A673 (cell line): Measurements from ENCODE around the gene JAKMIP1. TPM values are rescaled to one million over a fixed set of nuclear protein-coding genes. Genes with fewer than 3 reads are reported as not detected.

Experiments
- BruUV-seq: library from RNA; stranded (reverse); fragments of 400-500 nt; replicated peaks from 2 replicates; lab custom pipeline; 2021; lab: Mats Ljungman, UMichigan
- CTCF ChIA-PET: fragments of 300-600 bp; sonication (Branson Sonifier 250); formaldehyde crosslinking; loops from one replicate; lab custom pipeline; 2022; ENCODE audit warnings: antibody characterized with exemption; lab: Charles Lee
- POLR2A ChIA-PET: fragments of 300-600 bp; sonication (Branson Sonifier 250); formaldehyde crosslinking; loops from one replicate; lab custom pipeline; 2022; ENCODE audit warnings: antibody characterized with exemption; ENCODE audit not compliant: low non-redundant PET; lab: Charles Lee
- DNase-seq: peaks from one replicate; pipeline ENCODE4 v3.0.0-alpha.2; 2015; ENCODE audit warnings: low spot score
- H3K27ac ChIP-seq: fragments of 200-600 bp; sonication (generic); 2 replicates; pipeline ENCODE4 v1.5.1; 2016; ENCODE audit warnings: mixed run types, low read depth, mild to moderate bottlenecking, mixed read lengths, antibody characterized with exemption, low read length; ENCODE audit not compliant: poor library complexity, severe bottlenecking
- H3K27me3 ChIP-seq: fragments of 200-600 bp; sonication (generic); replicated peaks from 2 replicates; pipeline ENCODE4 v1.6.1; 2017; ENCODE audit warnings: mixed run types, low read depth, mild to moderate bottlenecking, mixed read lengths, antibody characterized with exemption, low read length; ENCODE audit not compliant: insufficient read depth, poor library complexity
- H3K36me3 ChIP-seq: fragments of 200-600 bp; sonication (generic); 2 replicates; pipeline ENCODE4 v1.6.1; 2016; ENCODE audit warnings: mixed run types, mild to moderate bottlenecking, mixed read lengths, antibody characterized with exemption, low read length; ENCODE audit not compliant: insufficient read depth, poor library complexity, severe bottlenecking
- H3K4me1 ChIP-seq: fragments of 200-600 bp; sonication (generic); 2 replicates; pipeline ENCODE4 v1.6.1; 2017; ENCODE audit warnings: mixed run types, mild to moderate bottlenecking, mixed read lengths, antibody characterized with exemption, low read length; ENCODE audit not compliant: insufficient read depth, poor library complexity, severe bottlenecking
- H3K4me3 ChIP-seq: fragments of 200-600 bp; sonication (generic); 2 replicates; pipeline ENCODE4 v1.5.1; 2016; ENCODE audit warnings: low read depth, mixed run types, mild to moderate bottlenecking, mixed read lengths, low read length; ENCODE audit not compliant: poor library complexity, severe bottlenecking
- H3K9me3 ChIP-seq: fragments of 200-600 bp; sonication (generic); 2 replicates; pipeline ENCODE4 v1.6.1; 2016; ENCODE audit warnings: mixed run types, low read depth, mild to moderate bottlenecking, mixed read lengths, antibody characterized with exemption, low read length; ENCODE audit not compliant: poor library complexity, severe bottlenecking
- EZH2 ChIP-seq: fragments of 200-600 bp; sonication (generic); IDR thresholded peaks from 2 replicates; pipeline ENCODE4 v1.6.1; 2017; ENCODE audit warnings: borderline replicate concordance, low read depth, mild to moderate bottlenecking, mixed read lengths, antibody characterized with exemption, low read length; ENCODE audit not compliant: poor library complexity, severe bottlenecking
- intact Hi-C: fragments of 100-400 bp; cut with micrococcal nuclease; formaldehyde crosslinking; loops from one replicate; pipeline ENCODE4 v1.10.0; 2022; ENCODE audit not compliant: unreplicated experiment
- total RNA-seq: library from RNA; stranded (reverse); gene quantifications from 2 replicates; pipeline ENCODE4 v1.2.3, GENCODE V29; 2021
- TF ChIP-seq, protein P1 (sequence below): fragments of 300-800, 200-600 bp; sonication (generic); conservative IDR thresholded peaks from 2 replicates; pipeline ENCODE4 v1.5.1; 2017; ENCODE audit warnings: low read depth, mild to moderate bottlenecking, antibody characterized with exemption, low read length, moderate library complexity, mixed read lengths

The JAKMIP1 gene
- total RNA-seq, 1 experiment from 2014 or later: not detected

GRCh38 chr4:6049278-6049677, 151.1 kb downstream of the JAKMIP1 start:
- no peak overlapping the region for H3K27ac ChIP-seq
- CTCF ChIA-PET: no interaction called here
- H3K4me1 ChIP-seq: no peaks in the 10 kb centered on the region
- intact Hi-C loops: no loop called here
- no peak overlapping the region for H3K4me3 ChIP-seq
- no peaks in the 10 kb centered on the region for H3K36me3 ChIP-seq
- H3K9me3 ChIP-seq: no peaks in the 10 kb centered on the region
- no peak for TF ChIP-seq EZH2
- TF ChIP-seq, protein P1, sequence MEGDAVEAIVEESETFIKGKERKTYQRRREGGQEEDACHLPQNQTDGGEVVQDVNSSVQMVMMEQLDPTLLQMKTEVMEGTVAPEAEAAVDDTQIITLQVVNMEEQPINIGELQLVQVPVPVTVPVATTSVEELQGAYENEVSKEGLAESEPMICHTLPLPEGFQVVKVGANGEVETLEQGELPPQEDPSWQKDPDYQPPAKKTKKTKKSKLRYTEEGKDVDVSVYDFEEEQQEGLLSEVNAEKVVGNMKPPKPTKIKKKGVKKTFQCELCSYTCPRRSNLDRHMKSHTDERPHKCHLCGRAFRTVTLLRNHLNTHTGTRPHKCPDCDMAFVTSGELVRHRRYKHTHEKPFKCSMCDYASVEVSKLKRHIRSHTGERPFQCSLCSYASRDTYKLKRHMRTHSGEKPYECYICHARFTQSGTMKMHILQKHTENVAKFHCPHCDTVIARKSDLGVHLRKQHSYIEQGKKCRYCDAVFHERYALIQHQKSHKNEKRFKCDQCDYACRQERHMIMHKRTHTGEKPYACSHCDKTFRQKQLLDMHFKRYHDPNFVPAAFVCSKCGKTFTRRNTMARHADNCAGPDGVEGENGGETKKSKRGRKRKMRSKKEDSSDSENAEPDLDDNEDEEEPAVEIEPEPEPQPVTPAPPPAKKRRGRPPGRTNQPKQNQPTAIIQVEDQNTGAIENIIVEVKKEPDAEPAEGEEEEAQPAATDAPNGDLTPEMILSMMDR: no peak
- BruUV-seq: no TSS peak
- POLR2A ChIA-PET: no interaction called here
- H3K27me3 ChIP-seq: peaks cover 53% of the 10 kb centered on the region
- no peak for DNase-seq

DNA sequence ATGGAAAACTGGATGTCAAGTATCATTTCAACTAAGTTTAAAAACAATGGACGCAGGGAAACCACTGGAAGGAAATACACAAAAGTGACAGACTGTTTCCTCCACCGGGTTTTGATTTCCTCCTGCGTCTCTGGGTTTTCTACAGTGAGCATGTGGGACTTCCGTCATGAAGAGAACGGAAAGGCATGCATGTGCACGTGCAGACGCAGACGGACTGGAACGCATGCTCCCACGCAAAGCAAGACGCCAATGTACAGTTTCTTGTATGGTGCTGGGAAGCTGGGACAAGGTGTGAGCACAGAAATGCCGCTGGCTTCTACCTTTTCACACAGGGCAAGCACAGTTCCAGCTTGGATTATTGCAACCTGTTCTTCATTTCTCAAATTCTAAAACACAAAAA, 151.8 kb downstream of the JAKMIP1 start:
- ChIA-PET POLR2A (no interaction called here), CTCF (no interaction called here)
- DNase-seq: no peak
- no peak for TF ChIP-seq EZH2
- TF ChIP-seq, protein P1: no peak
- no peaks in the 10 kb centered on the region for H3K36me3 ChIP-seq
- no TSS peak for BruUV-seq
- no peak overlapping the region for H3K27ac ChIP-seq
- no peaks in the 10 kb centered on the region for H3K4me1 ChIP-seq
- peaks cover 60% of the 10 kb centered on the region for H3K27me3 ChIP-seq
- intact Hi-C loops: no loop called here
- H3K4me3 ChIP-seq: no peak overlapping the region
- no peaks in the 10 kb centered on the region for H3K9me3 ChIP-seq

DNA sequence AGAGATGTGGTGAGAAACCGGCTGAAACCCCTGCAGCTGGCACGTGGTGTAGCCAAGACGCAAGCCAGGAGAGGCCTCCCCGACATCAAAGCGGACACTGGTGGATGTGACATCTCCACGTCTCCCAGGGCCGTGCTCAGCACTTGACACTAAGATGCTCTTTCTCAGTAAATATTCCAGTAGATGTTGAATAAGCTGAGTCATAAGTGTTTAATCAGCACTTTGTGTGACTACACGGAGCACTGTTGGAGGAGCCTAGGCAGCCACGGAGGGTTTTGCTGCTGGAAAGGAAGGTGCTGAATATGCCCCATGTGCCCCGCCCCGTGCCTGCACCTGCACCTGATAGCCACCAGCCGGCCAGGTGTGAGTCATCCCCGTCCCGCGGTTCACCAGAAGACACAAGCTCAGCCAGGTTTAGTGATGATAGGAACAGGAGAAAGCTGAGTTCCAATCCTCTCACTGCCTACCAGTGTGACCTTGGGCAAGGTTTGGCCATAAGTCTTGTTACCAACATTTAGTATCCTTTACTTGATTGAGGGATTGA, 153.1 kb downstream of the JAKMIP1 start:
- TF ChIP-seq, protein P1: no peak
- no peak for TF ChIP-seq EZH2
- H3K9me3 ChIP-seq: no peaks in the 10 kb centered on the region
- CTCF ChIA-PET: no interaction called here
- H3K27me3 ChIP-seq: peaks cover 53% of the 10 kb centered on the region
- BruUV-seq: no TSS peak
- H3K36me3 ChIP-seq: no peaks in the 10 kb centered on the region
- POLR2A ChIA-PET: no interaction called here
- no peak for DNase-seq
- intact Hi-C loops: no loop called here
- no peak overlapping the region for H3K27ac ChIP-seq
- no peak overlapping the region for H3K4me3 ChIP-seq
- H3K4me1 ChIP-seq: no peaks in the 10 kb centered on the region
